Skin of body (tissue), 2 donors: Measurements from ENCODE around the gene IGSF8. TPM values are rescaled to one million over a fixed set of nuclear protein-coding genes. Genes with fewer than 3 reads are reported as not detected.

ENCODE experiments used
- DNase-seq: peaks from one replicate; lab custom pipeline; 2025; lab: John Stamatoyannopoulos, UW
- total RNA-seq: library from RNA; depleted of rRNA; stranded (reverse); fragments of >200 nt; gene quantifications from one replicate; pipeline ENCODE4 v1.2.3, GENCODE V29; 2014

IGSF8 gene
- total RNA-seq, 1 donor from 2014 or later, result 11.9 TPM

DNA sequence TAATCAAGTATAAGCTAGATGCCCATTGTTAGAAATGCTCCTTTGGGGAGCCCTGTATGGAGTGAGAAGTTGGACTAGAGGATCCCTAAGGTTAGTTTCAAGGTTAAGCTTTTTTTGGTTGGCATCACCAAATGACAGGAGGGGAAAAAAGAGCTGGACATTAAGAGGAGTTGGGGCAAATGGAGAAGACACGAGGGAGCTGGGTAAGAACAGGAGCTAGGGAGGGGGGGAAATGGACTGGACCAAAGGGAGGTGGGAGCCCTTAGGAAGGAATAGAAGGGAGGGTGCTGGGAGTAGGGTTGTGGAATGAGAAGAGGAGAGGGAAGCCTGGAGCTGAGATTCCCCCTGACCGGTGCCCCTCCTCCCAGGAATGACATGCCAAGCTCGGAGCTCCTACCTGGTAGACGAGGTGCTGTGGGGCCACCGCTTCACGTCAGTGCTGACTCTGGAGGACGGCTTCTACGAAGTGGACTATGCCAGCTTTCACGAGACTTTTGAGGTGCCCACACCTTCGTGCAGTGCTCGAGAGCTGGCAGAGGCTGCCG, 11.2 kb downstream of the IGSF8 start:
- DNase-seq, result no peak

- peak; percentile 23 for DNase-seq
Observed at GRCh38 chr1:160086456-160086892, 11.9 kb downstream of the IGSF8 start.

DNA sequence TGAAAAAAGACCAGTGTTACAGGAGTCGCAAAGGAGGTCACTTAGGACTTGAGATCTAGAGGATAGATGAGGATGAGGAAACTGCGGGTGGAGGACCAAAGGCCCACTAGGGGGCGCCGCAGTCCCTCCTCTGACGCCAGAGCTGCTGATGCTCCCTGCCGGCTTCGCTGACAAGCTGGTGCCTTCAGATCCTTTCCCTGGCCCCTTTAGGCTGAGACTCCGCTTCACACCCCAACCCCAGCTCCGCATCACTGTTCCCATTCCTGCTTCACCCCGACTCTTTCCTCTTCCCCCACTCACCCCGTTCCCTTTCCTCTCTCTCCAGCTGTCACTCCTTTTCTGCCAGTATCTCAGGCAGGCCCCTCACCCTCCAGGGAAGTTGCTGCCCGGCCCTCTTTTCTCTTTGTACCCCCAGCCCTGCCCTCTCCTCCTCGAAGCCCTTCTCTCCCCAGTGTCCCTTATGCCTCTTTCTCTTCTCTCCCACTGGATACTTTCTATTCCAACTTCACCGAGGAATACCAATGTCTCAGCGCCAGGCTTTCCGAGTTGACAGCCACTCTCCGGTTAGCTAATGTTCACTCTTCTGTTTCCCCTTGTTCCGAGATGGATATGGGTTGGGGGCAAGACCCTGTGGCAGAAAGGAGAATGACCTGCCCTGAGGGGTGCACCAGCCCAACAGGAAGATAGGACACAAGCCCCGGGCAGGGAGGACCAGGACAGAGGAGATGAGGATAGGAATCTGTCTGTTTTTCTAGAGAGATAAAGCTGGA, 12.5 kb downstream of the IGSF8 start:
- peak; percentile 17 for DNase-seq

DNA sequence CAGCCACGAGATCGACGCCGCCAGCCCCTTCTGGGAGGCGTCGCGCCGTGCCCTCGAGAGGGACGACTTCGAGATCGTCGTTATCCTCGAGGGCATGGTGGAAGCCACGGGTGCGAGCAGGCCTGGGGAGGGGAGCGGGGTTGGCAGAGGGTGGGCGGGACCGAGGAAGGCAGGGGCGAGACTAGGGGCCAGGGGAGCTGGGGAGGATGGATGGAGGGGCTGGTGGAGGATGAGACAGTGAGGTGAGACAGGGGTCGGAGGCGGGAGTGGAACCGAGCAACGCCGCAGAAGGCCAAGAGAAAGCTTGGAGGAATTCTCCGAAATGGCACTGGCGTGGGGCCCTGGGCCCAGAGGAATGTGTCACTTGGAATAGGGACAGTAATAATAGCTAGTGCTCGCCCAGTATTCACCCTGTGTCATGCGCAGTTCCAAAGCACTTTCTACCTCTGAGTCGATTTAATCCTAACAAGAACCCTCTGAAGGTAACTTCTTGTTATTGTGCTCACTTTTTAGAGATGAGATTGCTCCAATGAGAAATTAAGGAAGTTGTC, 13.6 kb downstream of the IGSF8 start:
- no peak for DNase-seq

- DNase-seq, result no peak
Observed at GRCh38 chr1:160083968-160084770, 14.2 kb downstream of the IGSF8 start.

DNA sequence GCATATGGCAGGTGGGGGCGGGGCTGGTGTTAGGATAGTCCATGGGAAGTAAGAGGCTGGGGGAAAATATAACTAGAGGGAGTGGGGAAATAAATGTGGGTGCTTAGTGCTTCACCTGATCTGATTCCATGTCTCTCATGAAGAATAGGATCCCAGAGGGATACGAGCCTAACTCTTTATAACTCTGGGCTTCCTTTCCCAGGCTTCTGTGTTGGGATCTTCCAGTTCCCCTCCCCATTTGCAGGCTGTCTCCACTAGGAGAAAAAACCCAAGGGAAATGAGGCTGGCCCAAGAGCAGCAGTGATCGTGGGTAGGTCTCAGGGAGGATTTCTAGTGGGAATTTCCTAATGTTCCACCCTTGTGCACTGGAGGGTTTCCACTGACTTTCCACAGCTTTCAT, 15.5 kb downstream of the IGSF8 start:
- no peak for DNase-seq

GRCh38 chr1:160082487-160082886, 15.9 kb downstream of the IGSF8 start:
- DNase-seq, result no peak

DNA sequence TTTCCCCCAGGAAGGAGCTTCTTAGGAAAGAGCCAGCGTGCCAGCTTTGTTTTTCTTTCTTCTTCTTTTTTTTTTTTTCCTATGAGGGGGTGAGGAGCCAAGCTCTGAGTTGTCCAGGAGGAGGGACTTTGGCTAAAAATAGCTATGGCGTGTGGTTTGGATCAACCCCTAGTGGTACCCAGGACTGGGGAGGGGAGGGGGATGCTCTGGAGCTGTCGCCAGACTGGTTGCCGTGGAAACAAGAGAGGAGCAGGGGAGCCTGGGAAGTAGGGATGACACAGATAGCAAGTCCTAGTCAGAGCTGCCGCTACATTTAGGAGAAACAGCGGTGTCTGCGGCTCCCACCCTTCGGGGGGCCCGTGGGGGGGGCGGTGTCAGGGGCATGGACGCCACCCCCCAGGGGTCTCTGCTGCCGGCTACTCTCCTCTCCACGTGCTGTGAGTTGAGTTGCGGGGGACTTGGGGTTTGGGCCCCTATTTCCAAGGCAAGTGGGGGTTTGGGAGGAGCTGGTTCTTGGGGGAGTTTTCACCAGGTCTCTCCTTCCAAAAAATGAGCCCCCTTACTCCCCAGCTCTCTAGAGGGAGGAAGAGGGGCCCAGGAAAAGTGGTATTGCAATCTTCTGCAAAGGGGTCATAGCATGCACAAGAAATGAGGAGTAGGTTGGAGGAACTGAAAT, 17.0 kb downstream of the IGSF8 start, which contains the start of gene KCNJ9:
Gene KCNJ9 (plus strand): TSS at position 278 of the 676 bp plus-strand sequence. CDS start 2,493 bp downstream, outside the sequence.
- DNase-seq, result no peak

GRCh38 chr1:160080381-160081100, 17.9 kb downstream of the IGSF8 start:
- no peak for DNase-seq

- DNase-seq, result no peak
Observed at GRCh38 chr1:160079448-160079847, 19.0 kb downstream of the IGSF8 start.

DNA sequence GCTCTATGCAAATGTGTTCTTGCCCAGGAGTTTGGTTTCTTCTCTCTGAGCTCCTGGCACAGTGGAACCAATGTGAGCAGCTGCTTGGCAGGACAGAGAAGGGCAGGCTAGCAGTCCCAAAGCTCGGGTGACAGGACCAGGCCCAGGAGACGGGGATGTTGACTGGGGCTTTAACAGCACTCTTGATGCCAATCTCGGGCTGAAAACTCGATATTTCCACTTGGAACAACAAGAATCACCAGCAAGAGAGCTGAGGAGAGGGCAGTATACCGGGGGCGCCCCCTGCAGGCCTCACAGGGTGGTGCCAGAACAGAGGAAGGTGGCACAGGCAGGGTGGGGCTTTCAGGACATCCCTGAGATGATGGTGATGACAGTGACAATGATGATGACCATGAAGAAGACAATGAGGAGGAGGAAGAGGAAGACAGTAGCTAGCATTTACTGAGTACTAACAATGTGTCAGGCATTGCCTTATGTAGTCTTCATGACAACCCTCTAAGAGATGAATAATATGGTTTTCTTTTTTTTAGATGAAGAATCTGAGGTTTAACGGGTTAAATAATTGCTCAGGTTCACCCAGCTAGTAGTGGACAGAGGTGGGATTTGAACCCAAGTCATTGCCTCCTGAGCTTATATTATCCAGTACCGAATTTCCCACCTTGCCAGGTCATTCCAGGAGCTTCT, 19.8 kb downstream of the IGSF8 start:
- no peak for DNase-seq

GRCh38 chr1:160077486-160077885, 20.9 kb downstream of the IGSF8 start:
- no peak for DNase-seq

DNA sequence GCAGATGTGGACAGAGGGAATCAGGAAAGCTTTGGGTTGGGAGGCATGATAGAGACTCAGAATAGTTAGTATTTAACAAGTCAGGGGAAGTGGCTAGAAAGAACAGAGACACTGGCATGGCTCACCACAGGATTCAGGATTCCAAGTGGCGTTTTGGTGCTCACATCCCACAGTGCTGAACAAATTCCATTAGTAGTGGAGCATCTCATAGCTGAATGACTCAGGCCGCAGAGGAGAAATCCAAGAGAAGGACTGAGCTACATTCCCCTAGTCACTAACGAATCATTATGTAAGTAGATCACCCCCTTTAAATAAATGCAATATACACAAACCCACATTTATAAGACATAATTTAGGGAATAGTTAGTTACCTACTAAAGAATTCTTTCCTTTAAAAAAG, 22.1 kb downstream of the IGSF8 start:
- no peak for DNase-seq

GRCh38 chr1:160075836-160076235, 22.6 kb downstream of the IGSF8 start:
- no peak for DNase-seq

DNA sequence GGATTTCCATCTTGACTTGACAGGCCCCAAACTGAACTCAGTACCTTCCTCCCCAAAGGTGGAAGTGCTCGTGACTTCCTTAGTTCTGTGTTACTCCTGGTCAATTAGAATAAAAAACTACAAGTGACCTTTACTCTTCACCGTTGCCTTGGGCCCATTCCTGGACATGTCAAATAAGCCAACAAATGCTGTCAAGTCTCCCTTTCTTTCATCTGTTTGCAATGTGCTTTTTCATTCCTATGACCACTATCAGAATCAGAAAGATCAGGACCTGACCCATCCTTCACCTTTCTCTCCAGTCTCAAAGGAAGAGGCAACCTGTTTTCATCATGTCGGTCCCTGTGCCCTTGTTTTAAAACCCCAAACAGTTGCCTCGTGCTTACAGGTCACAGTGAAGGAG, 23.6 kb downstream of the IGSF8 start:
- no peak for DNase-seq

DNA sequence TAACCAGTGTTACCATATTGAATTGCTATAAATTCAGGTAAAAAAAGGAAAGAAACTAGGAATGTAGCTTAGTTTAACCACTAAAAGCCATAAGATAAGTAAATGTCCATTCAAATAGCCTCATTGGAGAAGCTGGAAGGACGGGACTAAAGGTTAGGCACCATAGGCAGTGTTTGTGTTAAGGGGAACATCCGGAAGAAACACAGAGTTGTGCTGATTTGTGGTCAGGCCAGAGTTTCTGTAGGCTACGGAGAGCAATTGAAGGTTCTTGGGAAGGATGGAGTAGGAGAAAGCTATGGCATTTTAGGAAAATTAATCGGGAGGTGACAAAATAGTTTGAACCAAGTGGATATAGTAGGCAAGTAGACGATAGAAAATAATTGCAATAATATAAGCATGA, 27.1 kb downstream of the IGSF8 start:
- no peak for DNase-seq

DNA sequence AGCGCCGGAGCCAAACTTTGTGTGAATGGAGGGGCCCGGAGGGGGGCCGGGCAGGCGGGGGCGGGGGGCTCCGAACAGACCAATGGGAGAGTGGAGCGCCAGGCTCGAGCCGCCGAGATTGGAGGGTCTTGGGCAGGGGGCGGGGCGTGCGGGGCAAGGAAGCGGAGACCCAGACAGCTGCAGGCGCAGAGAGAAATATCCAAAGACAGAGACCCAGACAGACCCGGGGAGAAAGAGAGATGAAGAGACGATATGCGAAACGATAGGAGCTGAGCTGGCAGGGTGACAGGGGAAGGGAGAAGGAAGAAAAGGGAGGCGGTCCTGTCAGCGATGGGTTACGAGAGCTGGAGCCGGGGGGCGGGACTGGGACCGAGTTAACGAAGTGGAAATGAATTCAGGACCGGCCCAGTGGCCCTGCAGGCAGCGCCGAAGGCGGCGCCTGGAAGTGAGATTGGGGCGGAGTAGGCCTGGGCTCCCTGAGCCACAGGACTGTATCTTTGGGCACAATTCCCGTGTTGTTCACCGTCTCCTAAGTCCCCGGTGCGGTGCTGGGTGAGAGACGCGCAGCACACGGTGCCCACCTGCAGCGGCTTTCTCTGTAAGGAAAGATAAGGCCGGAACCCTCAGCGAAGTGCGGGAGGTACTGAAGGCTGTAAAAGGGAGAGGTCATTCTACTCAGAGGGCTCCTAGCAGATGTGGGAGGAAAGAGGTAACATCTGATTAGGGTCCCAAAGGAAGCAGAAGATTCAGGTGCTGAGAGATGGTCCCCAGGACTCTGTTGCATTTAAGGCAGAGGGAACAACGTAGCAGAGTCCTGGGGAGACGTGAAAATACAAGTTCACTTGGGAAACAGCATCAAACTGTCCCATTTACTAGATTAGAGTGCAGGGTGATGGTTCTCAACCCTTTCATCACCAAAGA, 27.9 kb downstream of the IGSF8 start:
- DNase-seq, result peak; percentile 50

DNA sequence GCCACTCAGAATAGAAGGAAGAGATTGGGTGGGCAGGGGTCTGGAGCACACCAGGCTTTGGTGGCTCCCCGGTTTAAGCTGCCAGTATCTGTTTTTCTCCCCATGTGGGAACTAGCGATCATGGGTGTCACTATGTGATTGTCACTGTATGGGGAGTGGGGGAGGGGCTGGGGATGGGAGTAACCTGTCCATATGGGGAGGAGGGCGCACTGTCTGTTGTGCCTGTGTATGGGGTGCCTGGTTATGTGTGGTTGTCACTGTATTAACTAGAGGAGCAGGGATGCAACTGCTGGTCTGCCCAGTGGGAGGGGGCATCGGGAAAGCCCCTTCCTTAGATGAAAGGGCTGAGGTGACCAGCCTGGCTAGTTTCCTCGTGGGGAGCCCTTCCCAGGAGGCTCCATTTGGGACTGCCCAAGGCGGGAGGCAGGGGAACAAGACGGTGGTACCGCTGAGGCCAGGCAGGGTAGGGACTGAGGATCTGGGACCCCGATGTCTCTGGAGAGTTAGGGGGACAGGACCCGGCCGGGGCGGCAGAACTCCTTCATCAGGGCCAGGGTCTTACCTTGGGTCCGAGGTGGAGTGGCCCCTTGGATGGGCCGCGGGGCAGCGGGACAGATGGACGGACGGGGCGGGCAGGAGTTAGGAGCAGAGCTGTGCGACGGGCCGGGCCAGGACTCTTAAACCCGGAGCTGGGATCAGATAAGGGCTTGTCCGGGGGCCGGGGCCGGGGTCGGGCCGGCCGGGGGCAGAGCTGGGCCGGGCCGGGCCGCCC, 28.8 kb downstream of the IGSF8 start, which contains the start of gene KCNJ10:
Gene KCNJ10 (minus strand): TSS at position 701 of the 772 bp plus-strand sequence. CDS start 27,628 bp downstream, outside the sequence.
- DNase-seq, result no peak
